Left lung (tissue), 10 donors: Measurements from ENCODE around the gene MYO18A. TPM values are rescaled to one million over a fixed set of nuclear protein-coding genes. Genes with fewer than 3 reads are reported as not detected.

Experiments
- ATAC-seq: fragments of 200-7000 bp; cut with Tn5 transposase; one replicate; pipeline ENCODE4 v1.9.1; 2020; ENCODE audit warnings: moderate library complexity
- DNase-seq, 4 donors: peaks; one replicate each; pipeline ENCODE4 v3.0.0-alpha.2; 2013 to 2020
- H3K27ac ChIP-seq, 2 donors: fragments of 200-600 bp; sonication (generic) in 1 of 2; one replicate each; pipeline versions ENCODE4 v1.5.0 to v1.8.0; 2020 to 2021
- H3K27me3 ChIP-seq, 2 donors: fragments of 200-600 bp; sonication (generic) in 1 of 2; one replicate each; pipeline versions ENCODE4 v1.5.0 to v1.8.0; 2020 to 2021
- H3K36me3 ChIP-seq, 2 donors: fragments of 200-600 bp; sonication (generic) in 1 of 2; one replicate each; pipeline versions ENCODE4 v1.5.0 to v1.8.0; 2020 to 2021
- H3K4me1 ChIP-seq, 2 donors: fragments of 200-600 bp; one replicate each; pipeline ENCODE4 v1.8.0; 2021
- H3K4me3 ChIP-seq, 2 donors: fragments of 200-600 bp; sonication (generic) in 1 of 2; one replicate each; pipeline versions ENCODE4 v1.5.0 to v1.8.0; 2020 to 2021; ENCODE audit warnings: mild to moderate bottlenecking in 1 of 2
- H3K9me3 ChIP-seq, 2 donors: fragments of 200-600 bp; sonication (generic) in 1 of 2; one replicate each; pipeline versions ENCODE4 v1.5.0 to v1.8.0; 2020 to 2021
- CTCF ChIP-seq, 2 donors: fragments of 200-600 bp; sonication (generic) in 1 of 2; IDR thresholded peaks; one replicate each; pipeline versions ENCODE4 v1.5.0 to v1.8.0; 2021; ENCODE audit warnings: antibody characterized with exemption in 2 of 2
- intact Hi-C, 2 donors: fragments of 100-400 bp; cut with DNase I; formaldehyde crosslinking; loops; one replicate each; pipeline versions ENCODE4 v1.11.2 to v1.14.2; 2022
- polyA plus RNA-seq, 6 donors: library from polyadenylated mRNA; unstranded; fragments of 120-200 nt; gene quantifications; one replicate each; pipeline ENCODE4 v1.2.1, GENCODE V29; 2013; ENCODE audit not compliant: insufficient read length in 6 of 6
- total RNA-seq, 2 donors: library from RNA; stranded (reverse); fragmentation: NEBNext Ultra II Directional; extraction: Animal tissue kit (Norgen Biotek cat#: 25700); gene quantifications; one replicate each; pipeline ENCODE4 v1.2.1, GENCODE V29; 2021
- donor health status: DM: no; HTN: yes; CAD: no.
- donor health status: DM: no; HTN: no; CAD: no.

Gene MYO18A
- total and polyA plus RNA-seq, 8 donors, result 37.0 to 58.3 (median 40.4) TPM

DNA sequence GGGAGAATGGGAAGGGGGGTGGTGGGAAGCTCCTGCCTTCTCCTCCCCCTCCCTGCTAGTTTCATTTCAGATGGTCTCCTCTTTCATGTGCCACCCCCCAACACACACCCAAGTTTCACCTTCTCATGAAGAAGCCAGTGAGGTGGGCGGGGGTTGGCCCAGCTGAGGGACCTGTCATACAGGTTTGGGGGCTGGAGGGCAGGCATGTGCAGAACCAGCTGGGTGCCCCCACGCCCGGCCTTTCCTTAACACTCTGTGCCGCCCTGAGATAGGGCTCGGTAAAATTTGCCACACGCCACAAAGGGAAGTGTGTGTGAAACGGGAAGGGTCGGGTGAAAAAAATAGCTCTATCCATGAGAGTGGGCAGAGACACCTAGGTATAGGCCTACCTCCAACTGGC is 79.9 kb downstream of the MYO18A start:
- Histone ChIP-seq H3K27me3 (no peaks in the 10 kb centered on the region), H3K9me3 (no peaks in the 10 kb centered on the region), H3K4me3 (no peak overlapping the region), H3K4me1 (no peaks in the 10 kb centered on the region), H3K36me3 (peaks cover 0 to 100% of the 10 kb centered on the region in 2 donors), H3K27ac (no peak overlapping the region)
- no peak for TF ChIP-seq CTCF (IDR thresholded peaks at IDR 0.05)
- peak in 2 of 4 donors; percentile 17 to 59 for DNase-seq
- ATAC-seq, result no peak
- intact Hi-C loops, result no loop called here

DNA sequence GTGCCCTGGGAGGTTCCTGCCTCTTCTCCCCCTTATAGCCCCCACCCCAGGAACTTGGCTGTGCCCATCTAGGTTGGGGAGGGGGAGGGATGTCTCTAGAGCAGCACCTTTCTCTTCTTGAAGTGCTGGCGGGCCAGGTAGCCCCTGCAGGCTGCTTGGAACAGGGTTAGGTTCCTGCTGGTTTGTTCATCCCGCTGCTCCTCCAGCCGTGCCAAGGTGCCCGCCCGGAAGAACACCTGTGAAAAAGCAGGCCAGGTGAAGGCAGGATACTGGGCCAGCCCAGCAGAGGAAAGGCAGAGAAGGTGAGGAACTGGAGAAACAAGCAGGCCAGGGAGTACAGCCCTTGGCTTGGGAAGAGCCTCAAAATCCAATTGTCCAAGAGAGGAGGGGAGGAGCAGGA is 80.7 kb downstream of the MYO18A start:
- intact Hi-C loops, result no loop called here
- Histone ChIP-seq H3K27ac (no peak overlapping the region), H3K4me1 (no peaks in the 10 kb centered on the region), H3K36me3 (peaks cover 0 to 100% of the 10 kb centered on the region in 2 donors), H3K9me3 (no peaks in the 10 kb centered on the region), H3K4me3 (no peak overlapping the region), H3K27me3 (no peaks in the 10 kb centered on the region)
- DNase-seq (peak in 1 of 4 donors; percentile 41), ATAC-seq (no peak)
- TF ChIP-seq CTCF (IDR thresholded peaks at IDR 0.05), result no peak

- intact Hi-C loops, result no loop called here
- Histone ChIP-seq H3K36me3 (peaks cover 0 to 100% of the 10 kb centered on the region in 2 donors), H3K27ac (no peak overlapping the region), H3K4me1 (no peaks in the 10 kb centered on the region), H3K27me3 (no peaks in the 10 kb centered on the region), H3K4me3 (no peak overlapping the region), H3K9me3 (no peaks in the 10 kb centered on the region)
- no peak for ATAC-seq
- no peak for DNase-seq
- TF ChIP-seq CTCF (IDR thresholded peaks at IDR 0.05), result no peak
Observed at GRCh38 chr17:29096094-29096493, 84.1 kb downstream of the MYO18A start.

DNA sequence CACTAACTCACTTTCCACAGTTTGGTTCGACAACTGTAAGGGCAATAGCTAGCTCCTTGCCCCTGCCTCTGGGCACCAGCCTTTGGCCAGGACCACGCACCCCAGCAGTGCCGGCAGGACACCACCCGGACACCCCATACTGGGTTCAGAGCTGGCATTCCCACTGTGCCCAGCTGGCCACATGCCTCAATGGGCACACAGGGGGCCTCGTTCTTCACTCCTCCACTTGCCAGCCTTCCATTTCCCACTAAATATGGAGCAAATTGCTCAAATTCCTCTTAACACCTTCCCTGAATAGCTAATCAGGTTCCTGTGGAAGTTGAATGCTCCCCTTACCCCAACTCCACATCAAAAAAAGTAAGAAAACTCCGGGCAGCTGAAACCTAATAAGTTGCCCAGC is 84.8 kb downstream of the MYO18A start:
- ATAC-seq, result no peak

DNA sequence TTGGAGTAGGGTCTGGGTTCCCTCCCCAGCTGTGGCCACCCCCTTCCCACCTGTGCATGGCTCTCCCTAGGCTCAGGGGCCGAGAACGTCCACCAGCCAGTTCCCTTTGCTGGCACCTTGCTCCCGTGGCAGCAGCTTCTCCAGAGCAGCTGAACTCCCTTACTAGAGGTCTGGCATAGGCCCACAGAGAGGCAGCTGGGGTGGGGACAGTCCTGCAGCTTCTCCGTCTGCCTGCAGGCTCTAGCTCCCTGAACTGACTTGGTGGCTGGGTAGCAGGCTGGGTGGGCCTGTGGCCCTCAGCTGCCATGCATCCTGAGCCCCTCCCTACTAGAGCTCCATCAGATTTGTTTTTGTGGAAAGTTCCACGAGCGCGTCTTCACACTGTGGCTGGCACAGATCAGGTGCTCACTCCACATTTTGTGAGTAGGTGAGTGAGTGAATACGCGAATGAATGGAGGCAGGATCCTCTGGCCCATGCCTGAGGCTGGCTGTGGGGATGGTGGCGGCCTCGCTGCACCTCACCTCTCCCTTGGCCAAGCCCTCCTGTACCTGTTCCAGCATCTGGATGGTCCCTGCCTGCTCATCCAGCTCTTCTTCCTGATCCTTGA is 86.0 kb downstream of the MYO18A start:
- Histone ChIP-seq H3K36me3 (peaks cover 0 to 100% of the 10 kb centered on the region in 2 donors), H3K27me3 (no peaks in the 10 kb centered on the region), H3K4me1 (no peaks in the 10 kb centered on the region), H3K27ac (no peak overlapping the region), H3K9me3 (no peaks in the 10 kb centered on the region), H3K4me3 (no peak overlapping the region)
- ATAC-seq (no peak), DNase-seq (peak in 1 of 4 donors; percentile 37)
- intact Hi-C loops, result no loop called here
- TF ChIP-seq CTCF (IDR thresholded peaks at IDR 0.05), result no peak

More for the DNA sequence above, 84.8 kb downstream of the MYO18A start:
- H3K36me3 ChIP-seq, result peaks cover 0 to 100% of the 10 kb centered on the region in 2 donors
- no peaks in the 10 kb centered on the region for H3K9me3 ChIP-seq
- H3K4me3 ChIP-seq, result no peak overlapping the region
- H3K27ac ChIP-seq, result no peak overlapping the region
- peak in 1 of 4 donors; percentile 42 for DNase-seq
- no peak for TF ChIP-seq CTCF (IDR thresholded peaks at IDR 0.05)
- no peaks in the 10 kb centered on the region for H3K4me1 ChIP-seq
- no peaks in the 10 kb centered on the region for H3K27me3 ChIP-seq
- intact Hi-C loops, result no loop called here
